ENCODE data around the gene PPM1K. TPM values are rescaled to one million over a fixed set of nuclear protein-coding genes. Genes with fewer than 3 reads are reported as not detected.

Gene PPM1K
- total and polyA plus RNA-seq, 2 experiments from 2014 or later, result 9.1 to 12.0 TPM

DNA sequence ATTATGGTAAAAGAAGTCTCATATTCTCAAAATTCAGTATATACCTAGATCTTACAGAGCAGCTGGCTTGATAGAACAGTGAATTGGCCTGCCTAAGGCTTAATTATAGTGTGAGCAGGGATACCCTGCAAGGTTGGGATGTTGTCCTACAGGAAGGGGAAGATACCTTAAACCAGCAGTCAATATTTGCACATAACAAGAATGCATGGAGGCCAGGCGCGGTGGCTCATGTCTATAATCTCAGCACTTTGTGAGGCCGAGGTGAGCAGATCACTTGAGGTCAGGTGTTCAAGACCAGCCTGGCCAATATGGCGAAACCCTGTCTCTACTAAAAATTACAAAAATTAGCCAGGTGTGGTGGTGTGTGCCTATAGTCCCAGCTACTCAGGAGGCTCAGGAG, 67.2 kb downstream of the PPM1K start (continued):
- TF ChIP-seq, protein P1, sequence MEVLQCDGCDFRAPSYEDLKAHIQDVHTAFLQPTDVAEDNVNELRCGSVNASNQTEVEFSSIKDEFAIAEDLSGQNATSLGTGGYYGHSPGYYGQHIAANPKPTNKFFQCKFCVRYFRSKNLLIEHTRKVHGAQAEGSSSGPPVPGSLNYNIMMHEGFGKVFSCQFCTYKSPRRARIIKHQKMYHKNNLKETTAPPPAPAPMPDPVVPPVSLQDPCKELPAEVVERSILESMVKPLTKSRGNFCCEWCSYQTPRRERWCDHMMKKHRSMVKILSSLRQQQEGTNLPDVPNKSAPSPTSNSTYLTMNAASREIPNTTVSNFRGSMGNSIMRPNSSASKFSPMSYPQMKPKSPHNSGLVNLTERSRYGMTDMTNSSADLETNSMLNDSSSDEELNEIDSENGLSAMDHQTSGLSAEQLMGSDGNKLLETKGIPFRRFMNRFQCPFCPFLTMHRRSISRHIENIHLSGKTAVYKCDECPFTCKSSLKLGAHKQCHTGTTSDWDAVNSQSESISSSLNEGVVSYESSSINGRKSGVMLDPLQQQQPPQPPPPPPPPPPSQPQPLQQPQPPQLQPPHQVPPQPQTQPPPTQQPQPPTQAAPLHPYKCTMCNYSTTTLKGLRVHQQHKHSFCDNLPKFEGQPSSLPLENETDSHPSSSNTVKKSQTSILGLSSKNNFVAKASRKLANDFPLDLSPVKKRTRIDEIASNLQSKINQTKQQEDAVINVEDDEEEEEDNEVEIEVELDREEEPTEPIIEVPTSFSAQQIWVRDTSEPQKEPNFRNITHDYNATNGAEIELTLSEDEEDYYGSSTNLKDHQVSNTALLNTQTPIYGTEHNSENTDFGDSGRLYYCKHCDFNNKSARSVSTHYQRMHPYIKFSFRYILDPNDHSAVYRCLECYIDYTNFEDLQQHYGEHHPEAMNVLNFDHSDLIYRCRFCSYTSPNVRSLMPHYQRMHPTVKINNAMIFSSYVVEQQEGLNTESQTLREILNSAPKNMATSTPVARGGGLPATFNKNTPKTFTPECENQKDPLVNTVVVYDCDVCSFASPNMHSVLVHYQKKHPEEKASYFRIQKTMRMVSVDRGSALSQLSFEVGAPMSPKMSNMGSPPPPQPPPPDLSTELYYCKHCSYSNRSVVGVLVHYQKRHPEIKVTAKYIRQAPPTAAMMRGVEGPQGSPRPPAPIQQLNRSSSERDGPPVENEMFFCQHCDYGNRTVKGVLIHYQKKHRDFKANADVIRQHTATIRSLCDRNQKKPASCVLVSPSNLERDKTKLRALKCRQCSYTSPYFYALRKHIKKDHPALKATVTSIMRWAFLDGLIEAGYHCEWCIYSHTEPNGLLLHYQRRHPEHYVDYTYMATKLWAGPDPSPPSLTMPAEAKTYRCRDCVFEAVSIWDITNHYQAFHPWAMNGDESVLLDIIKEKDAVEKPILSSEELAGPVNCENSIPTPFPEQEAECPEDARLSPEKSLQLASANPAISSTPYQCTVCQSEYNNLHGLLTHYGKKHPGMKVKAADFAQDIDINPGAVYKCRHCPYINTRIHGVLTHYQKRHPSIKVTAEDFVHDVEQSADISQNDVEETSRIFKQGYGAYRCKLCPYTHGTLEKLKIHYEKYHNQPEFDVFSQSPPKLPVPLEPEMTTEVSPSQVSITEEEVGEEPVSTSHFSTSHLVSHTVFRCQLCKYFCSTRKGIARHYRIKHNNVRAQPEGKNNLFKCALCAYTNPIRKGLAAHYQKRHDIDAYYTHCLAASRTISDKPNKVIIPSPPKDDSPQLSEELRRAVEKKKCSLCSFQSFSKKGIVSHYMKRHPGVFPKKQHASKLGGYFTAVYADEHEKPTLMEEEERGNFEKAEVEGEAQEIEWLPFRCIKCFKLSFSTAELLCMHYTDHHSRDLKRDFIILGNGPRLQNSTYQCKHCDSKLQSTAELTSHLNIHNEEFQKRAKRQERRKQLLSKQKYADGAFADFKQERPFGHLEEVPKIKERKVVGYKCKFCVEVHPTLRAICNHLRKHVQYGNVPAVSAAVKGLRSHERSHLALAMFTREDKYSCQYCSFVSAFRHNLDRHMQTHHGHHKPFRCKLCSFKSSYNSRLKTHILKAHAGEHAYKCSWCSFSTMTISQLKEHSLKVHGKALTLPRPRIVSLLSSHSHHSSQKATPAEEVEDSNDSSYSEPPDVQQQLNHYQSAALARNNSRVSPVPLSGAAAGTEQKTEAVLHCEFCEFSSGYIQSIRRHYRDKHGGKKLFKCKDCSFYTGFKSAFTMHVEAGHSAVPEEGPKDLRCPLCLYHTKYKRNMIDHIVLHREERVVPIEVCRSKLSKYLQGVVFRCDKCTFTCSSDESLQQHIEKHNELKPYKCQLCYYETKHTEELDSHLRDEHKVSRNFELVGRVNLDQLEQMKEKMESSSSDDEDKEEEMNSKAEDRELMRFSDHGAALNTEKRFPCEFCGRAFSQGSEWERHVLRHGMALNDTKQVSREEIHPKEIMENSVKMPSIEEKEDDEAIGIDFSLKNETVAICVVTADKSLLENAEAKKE (CRISPR knock-in tag; IDR thresholded peaks at IDR 0.05), result no peak

DNA sequence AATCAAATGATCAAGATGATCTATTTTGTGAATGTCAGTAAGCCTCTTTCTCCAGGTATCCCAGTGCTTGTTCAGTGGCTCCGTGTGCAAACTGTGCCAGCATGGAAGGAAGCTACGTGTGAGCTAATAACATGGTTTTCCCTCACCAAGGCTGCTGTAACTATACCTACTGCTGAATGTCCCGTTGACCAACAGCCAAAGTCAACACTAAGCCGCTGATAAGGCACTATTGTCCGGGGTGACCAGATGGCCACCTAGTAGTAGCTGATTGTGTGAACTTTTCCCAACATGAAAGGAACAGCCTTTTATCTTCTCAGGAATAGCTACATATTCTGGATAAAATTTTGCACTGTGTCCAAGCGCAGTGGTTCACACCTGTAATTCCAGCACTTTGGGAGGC, 68.0 kb downstream of the PPM1K start:
- H3K36me3 ChIP-seq (ENCODE audit: insufficient read depth), result no peaks in the 10 kb centered on the region
- no peak overlapping the region for H2AFZ ChIP-seq
- no peaks in the 10 kb centered on the region for H3K27me3 ChIP-seq (ENCODE audit: insufficient read depth)
- no peak overlapping the region for H3K4me2 ChIP-seq
- Mint-ChIP-seq H3K4me3 (no peak overlapping the region), H3K9me3 (no peaks in the 10 kb centered on the region; the same call in 2 of the 3 replicates), H3K4me1 (no peaks in the 10 kb centered on the region; the same call in 1 of the 3 replicates), H3K27ac (no peak overlapping the region), H3K36me3 (ENCODE audit: low read depth) (0 out of 3 replicates have a peak, but pooled peaks cover 2% of the 10 kb centered on the region), H3K27me3 (ENCODE audit: insufficient read depth, low read depth, poor library complexity) (peaks cover 2% of the 10 kb centered on the region)
- no peak overlapping the region for H3K4me3 ChIP-seq
- no peak overlapping the region for H3K27ac ChIP-seq (ENCODE audit: low read depth)
- H3K4me1 ChIP-seq (ENCODE audit: insufficient read depth), result no peaks in the 10 kb centered on the region
- H3F3A ChIP-seq (replicated peaks; ENCODE audit: low read depth), result no peaks in the 10 kb centered on the region
- H3K79me2 ChIP-seq (replicated peaks; ENCODE audit: insufficient read depth), result no peaks in the 10 kb centered on the region
- DNase-seq (ENCODE audit: low spot score) (no peak), ATAC-seq (no peak)
- no peaks in the 10 kb centered on the region for H4K20me1 ChIP-seq (replicated peaks; ENCODE audit: insufficient read depth)
- H3K9me2 ChIP-seq (ENCODE audit: insufficient read depth), result no peaks in the 10 kb centered on the region
- TF ChIP-seq JUNB (IDR thresholded peaks at IDR 0.05; ENCODE audit: unreplicated experiment) (no peak), CREB1 (CRISPR knock-in tag; IDR thresholded peaks at IDR 0.05; ENCODE audit: low read depth) (no peak), ZNF331 (CRISPR knock-in tag; IDR thresholded peaks at IDR 0.05; ENCODE audit: low read depth) (no peak)
- TF ChIP-seq, protein P1 (CRISPR knock-in tag; IDR thresholded peaks at IDR 0.05), result no peak
- TF ChIP-seq, protein P2, sequence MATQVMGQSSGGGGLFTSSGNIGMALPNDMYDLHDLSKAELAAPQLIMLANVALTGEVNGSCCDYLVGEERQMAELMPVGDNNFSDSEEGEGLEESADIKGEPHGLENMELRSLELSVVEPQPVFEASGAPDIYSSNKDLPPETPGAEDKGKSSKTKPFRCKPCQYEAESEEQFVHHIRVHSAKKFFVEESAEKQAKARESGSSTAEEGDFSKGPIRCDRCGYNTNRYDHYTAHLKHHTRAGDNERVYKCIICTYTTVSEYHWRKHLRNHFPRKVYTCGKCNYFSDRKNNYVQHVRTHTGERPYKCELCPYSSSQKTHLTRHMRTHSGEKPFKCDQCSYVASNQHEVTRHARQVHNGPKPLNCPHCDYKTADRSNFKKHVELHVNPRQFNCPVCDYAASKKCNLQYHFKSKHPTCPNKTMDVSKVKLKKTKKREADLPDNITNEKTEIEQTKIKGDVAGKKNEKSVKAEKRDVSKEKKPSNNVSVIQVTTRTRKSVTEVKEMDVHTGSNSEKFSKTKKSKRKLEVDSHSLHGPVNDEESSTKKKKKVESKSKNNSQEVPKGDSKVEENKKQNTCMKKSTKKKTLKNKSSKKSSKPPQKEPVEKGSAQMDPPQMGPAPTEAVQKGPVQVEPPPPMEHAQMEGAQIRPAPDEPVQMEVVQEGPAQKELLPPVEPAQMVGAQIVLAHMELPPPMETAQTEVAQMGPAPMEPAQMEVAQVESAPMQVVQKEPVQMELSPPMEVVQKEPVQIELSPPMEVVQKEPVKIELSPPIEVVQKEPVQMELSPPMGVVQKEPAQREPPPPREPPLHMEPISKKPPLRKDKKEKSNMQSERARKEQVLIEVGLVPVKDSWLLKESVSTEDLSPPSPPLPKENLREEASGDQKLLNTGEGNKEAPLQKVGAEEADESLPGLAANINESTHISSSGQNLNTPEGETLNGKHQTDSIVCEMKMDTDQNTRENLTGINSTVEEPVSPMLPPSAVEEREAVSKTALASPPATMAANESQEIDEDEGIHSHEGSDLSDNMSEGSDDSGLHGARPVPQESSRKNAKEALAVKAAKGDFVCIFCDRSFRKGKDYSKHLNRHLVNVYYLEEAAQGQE (IDR thresholded peaks at IDR 0.05; ENCODE audit: unreplicated experiment), result no peak

Data from GM23338 (cell line).